IPS-18c (cell line): ENCODE results near the gene SSBP1.
"Not testable (repeated sequence)": the region's sequence is repeated elsewhere in the genome, so short reads cannot be mapped to it uniquely, and the experiment has no call there.

Experiments used
- H3K4me3 ChIP-seq: 2 replicates; pipeline ENCODE4 v1.7.0; 2013; ENCODE audit warnings: low read depth, mild to moderate bottlenecking, low read length, moderate library complexity; ENCODE audit not compliant: insufficient read depth
- H3K9me3 ChIP-seq: one replicate; pipeline ENCODE4 v1.6.1; 2013; ENCODE audit warnings: mild to moderate bottlenecking, low read length, moderate library complexity; ENCODE audit not compliant: control insufficient read depth, insufficient read depth

SSBP1 gene

GRCh38 chr7:141738592-141739013 is 445 bp downstream of the SSBP1 start:
- Histone ChIP-seq H3K9me3 (no peaks in the 10 kb centered on the region), H3K4me3 (peak overlapping the region; percentile 80)

GRCh38 chr7:141739250-141739649 is 1.1 kb downstream of the SSBP1 start:
- H3K9me3 ChIP-seq: no peaks in the 10 kb centered on the region
- H3K4me3 ChIP-seq: peak overlapping the region; percentile 80

GRCh38 chr7:141742229-141742628 is 4.1 kb downstream of the SSBP1 start:
- Histone ChIP-seq H3K9me3 (no peaks in the 10 kb centered on the region), H3K4me3 (no peak overlapping the region)

GRCh38 chr7:141744131-141744530 is 6.0 kb downstream of the SSBP1 start:
- Histone ChIP-seq H3K9me3 (no peaks in the 10 kb centered on the region), H3K4me3 (no peak overlapping the region)

GRCh38 chr7:141748396-141748795 is 10.2 kb downstream of the SSBP1 start:
- Histone ChIP-seq H3K9me3 (peaks cover 2% of the 10 kb centered on the region), H3K4me3 (no peak overlapping the region)

- not testable (repeated sequence) for H3K9me3 ChIP-seq, H3K4me3 ChIP-seq
These were observed 13.7 kb downstream of the SSBP1 start for GRCh38 chr7:141751904-141752303.

- Histone ChIP-seq H3K9me3 (peaks cover 2% of the 10 kb centered on the region), H3K4me3 (no peak overlapping the region)
These were observed 14.5 kb downstream of the SSBP1 start for GRCh38 chr7:141752634-141753033.

- Histone ChIP-seq H3K4me3 (no peak overlapping the region), H3K9me3 (peaks cover 2% of the 10 kb centered on the region)
These were observed 16.8 kb downstream of the SSBP1 start for GRCh38 chr7:141754939-141755338.

- Histone ChIP-seq H3K9me3 (peaks cover 2% of the 10 kb centered on the region), H3K4me3 (no peak within 1 kb of the TSS)
These were observed 25.6 kb downstream of the SSBP1 start, which contains the start of gene TAS2R3 for GRCh38 chr7:141763797-141764196. TSS of gene TAS2R3 (plus strand) at chr7:141764097. CDS start at chr7:141764159, 62 bp downstream.

- not testable (repeated sequence) for H3K9me3 ChIP-seq
These were observed 32.0 kb downstream of the SSBP1 start for GRCh38 chr7:141770083-141770583.

GRCh38 chr7:141776374-141776773 is 38.2 kb downstream of the SSBP1 start, which contains the start of gene TAS2R4:
TSS of gene TAS2R4 (plus strand) at chr7:141776674. CDS start at chr7:141778489, 1,815 bp downstream.
- H3K9me3 ChIP-seq: peaks cover 7% of the 10 kb centered on the region

More at GRCh38 chr7:141770083-141770583, 32.0 kb downstream of the SSBP1 start:
- not testable (repeated sequence) for H3K4me3 ChIP-seq

GRCh38 chr7:141785706-141786552 is 47.8 kb downstream of the SSBP1 start:
- Histone ChIP-seq H3K9me3 (no peaks in the 10 kb centered on the region), H3K4me3 (no peak overlapping the region)

More at GRCh38 chr7:141776374-141776773, 38.2 kb downstream of the SSBP1 start, which contains the start of gene TAS2R4:
- H3K4me3 ChIP-seq: no peak within 1 kb of the TSS

GRCh38 chr7:141788296-141788695 is 50.1 kb downstream of the SSBP1 start:
- no peak overlapping the region for H3K4me3 ChIP-seq
- H3K9me3 ChIP-seq: no peaks in the 10 kb centered on the region

GRCh38 chr7:141789917-141790316 is 51.8 kb downstream of the SSBP1 start, which contains the start of gene TAS2R5:
TSS of gene TAS2R5 (plus strand) at chr7:141790217. CDS start at chr7:141790362, 145 bp downstream.
- H3K9me3 ChIP-seq: no peaks in the 10 kb centered on the region

GRCh38 chr7:141792526-141792925 is 54.4 kb downstream of the SSBP1 start:
- Histone ChIP-seq H3K9me3 (no peaks in the 10 kb centered on the region), H3K4me3 (no peak overlapping the region)

More at GRCh38 chr7:141789917-141790316, 51.8 kb downstream of the SSBP1 start, which contains the start of gene TAS2R5:
- H3K4me3 ChIP-seq: no peak within 1 kb of the TSS
